ENCODE measurements around the gene CRISP2.
"Not testable (repeated sequence)": the region's sequence is repeated elsewhere in the genome, so short reads cannot be mapped to it uniquely, and the experiment has no call there.

CRISP2 gene

GRCh38 chr6:49713346-49713745, at the start of gene CRISP2:
TSS of gene CRISP2 (minus strand) at chr6:49713543. CDS start at chr6:49709196, 4,347 bp downstream.
- no peak for DNase-seq

GRCh38 chr6:49744259-49744658, 30.9 kb upstream of the CRISP2 start, which contains the start of gene CRISP3:
TSS of gene CRISP3 (minus strand) at chr6:49744388. CDS start at chr6:49744367, 21 bp downstream.
- no peak for DNase-seq

- no peak for DNase-seq
Observed at GRCh38 chr6:49743429-49743828, 30.1 kb upstream of the CRISP2 start.

GRCh38 chr6:49739423-49739822, 26.1 kb upstream of the CRISP2 start:
- no peak for DNase-seq

GRCh38 chr6:49736017-49736508, 22.7 kb upstream of the CRISP2 start:
- no peak for DNase-seq

- DNase-seq: no peak
Observed at GRCh38 chr6:49733680-49734079, 20.3 kb upstream of the CRISP2 start.

- no peak for DNase-seq
Observed at GRCh38 chr6:49732781-49733180, 19.4 kb upstream of the CRISP2 start.

GRCh38 chr6:49730251-49730650, 16.9 kb upstream of the CRISP2 start:
- no peak for DNase-seq

GRCh38 chr6:49723917-49724316, 10.6 kb upstream of the CRISP2 start:
- DNase-seq: not testable (repeated sequence)

GRCh38 chr6:49721297-49721696, 8.0 kb upstream of the CRISP2 start:
- no peak for DNase-seq

GRCh38 chr6:49720372-49720771, 7.0 kb upstream of the CRISP2 start:
- DNase-seq: no peak

GRCh38 chr6:49698478-49698877, 14.9 kb downstream of the CRISP2 start:
- no peak for DNase-seq

- DNase-seq: no peak
Observed at GRCh38 chr6:49693512-49693911, 19.8 kb downstream of the CRISP2 start.

GRCh38 chr6:49692534-49692933, 20.8 kb downstream of the CRISP2 start:
- DNase-seq: no peak

GRCh38 chr6:49676671-49677281, 36.6 kb downstream of the CRISP2 start:
- no peak for DNase-seq

- no peak for DNase-seq
Observed at GRCh38 chr6:49675816-49676215, 37.5 kb downstream of the CRISP2 start.

- DNase-seq: no peak
Observed at GRCh38 chr6:49668083-49668511, 45.2 kb downstream of the CRISP2 start.

GRCh38 chr6:49666930-49667757, 46.2 kb downstream of the CRISP2 start:
- no peak for DNase-seq

- no peak for DNase-seq
Observed at GRCh38 chr6:49666480-49666879, 46.9 kb downstream of the CRISP2 start.

GRCh38 chr6:49664817-49665216, 48.5 kb downstream of the CRISP2 start:
- DNase-seq: no peak

GRCh38 chr6:49664054-49664453, 49.3 kb downstream of the CRISP2 start:
- DNase-seq: not testable (repeated sequence)

GRCh38 chr6:49662892-49663261, 50.5 kb downstream of the CRISP2 start:
- DNase-seq: no peak

GRCh38 chr6:49662231-49662891, 51.0 kb downstream of the CRISP2 start:
- no peak for DNase-seq

- no peak for DNase-seq
Observed at GRCh38 chr6:49653942-49654341, 59.4 kb downstream of the CRISP2 start.

Measured in CD4-positive, alpha-beta T cell treated with Interleukin-1 beta for 1 hour (primary cell).